ENCODE results near the gene KCNQ1.

Gene KCNQ1

DNA sequence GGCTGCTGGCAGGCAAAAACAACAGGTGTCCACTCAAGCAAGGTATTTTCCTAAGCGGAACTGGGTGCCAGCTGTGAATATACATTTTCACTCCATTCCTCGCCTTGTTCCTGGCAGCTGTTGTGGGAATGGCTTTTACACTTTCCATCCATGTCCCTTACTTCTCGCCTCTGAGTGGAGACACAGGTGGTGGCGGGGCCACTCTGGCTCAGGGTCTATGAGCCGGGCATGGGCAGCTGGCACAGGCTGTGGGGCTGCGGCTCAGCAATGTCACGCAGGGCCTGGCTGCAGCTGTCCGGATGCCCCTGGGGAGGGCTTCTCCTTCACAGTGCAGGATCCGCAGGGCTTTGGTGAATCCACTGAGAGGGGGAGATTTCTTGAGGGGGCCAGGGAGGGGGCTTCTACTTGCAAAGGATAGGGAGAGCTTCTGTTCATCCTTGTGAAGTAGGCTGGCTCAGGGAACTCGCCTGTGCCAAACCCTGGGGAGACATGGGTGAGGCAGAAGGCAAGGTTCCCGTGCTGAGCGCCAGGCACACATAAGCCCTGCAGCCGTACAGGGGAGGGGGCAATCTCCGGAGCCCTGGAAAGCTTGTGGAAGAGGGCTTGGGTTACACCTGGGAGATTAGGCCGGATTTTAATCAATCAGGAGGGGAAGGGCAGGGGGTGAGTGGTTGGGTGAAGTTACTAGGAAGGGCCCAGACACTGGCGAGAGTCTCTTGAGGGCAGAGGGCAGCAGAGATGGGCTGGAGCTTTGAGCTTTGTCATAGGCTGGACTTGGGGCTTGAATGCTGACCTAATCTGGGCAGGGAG, 209.3 kb downstream of the KCNQ1 start:
- no peak overlapping the region for H3K27ac Mint-ChIP-seq
- H3K9me3 Mint-ChIP-seq: peaks cover 19% of the 10 kb centered on the region
- H3K36me3 Mint-ChIP-seq: peaks cover 92% of the 10 kb centered on the region

DNA sequence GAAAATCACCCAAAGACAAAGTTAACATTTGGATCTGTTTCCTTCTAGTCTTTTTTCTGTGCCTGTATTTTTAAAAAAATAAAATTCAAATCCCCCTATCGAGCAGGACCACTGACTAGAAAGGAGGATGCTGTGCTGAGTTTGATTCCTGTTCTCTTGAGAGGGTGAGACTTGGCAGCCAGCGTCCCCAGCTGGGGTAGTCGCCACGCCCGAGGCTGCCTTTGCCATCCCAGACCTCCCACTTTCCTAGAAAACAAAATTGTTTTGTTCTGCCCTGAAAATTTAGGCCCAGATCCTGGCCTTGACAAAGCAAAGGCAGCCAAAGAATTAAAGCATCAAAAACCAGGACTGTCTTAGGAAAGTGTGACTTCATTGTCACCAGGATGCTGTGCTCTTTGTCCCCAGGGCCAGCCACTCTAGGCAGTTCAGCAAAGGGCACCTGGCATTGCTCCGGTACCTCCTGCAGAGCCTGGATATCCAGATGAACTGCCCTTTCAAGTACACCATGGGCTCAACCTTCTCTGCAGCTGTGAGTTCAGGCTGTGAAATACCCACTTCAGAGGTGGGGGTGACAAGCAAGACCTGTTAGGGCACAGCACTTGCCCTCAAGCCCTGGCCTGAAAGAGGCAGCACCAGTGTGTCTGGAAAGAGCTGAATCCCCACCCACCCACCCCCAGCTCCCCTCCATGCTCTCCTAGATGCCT, 210.4 kb downstream of the KCNQ1 start:
- H3K4me1 Mint-ChIP-seq: peaks cover 8% of the 10 kb centered on the region
- no peak overlapping the region for H3K4me3 Mint-ChIP-seq
- no peak overlapping the region for H3K27ac Mint-ChIP-seq
- ATAC-seq: no peak
- peaks cover 12% of the 10 kb centered on the region for H3K9me3 Mint-ChIP-seq
- H3K36me3 Mint-ChIP-seq: peaks cover 89% of the 10 kb centered on the region
- H3K27me3 Mint-ChIP-seq: no peaks in the 10 kb centered on the region

More for the DNA sequence above, 209.3 kb downstream of the KCNQ1 start:
- Mint-ChIP-seq H3K4me1 (peaks cover 8% of the 10 kb centered on the region), H3K27me3 (no peaks in the 10 kb centered on the region), H3K4me3 (no peak overlapping the region)
- no peak for ATAC-seq

DNA sequence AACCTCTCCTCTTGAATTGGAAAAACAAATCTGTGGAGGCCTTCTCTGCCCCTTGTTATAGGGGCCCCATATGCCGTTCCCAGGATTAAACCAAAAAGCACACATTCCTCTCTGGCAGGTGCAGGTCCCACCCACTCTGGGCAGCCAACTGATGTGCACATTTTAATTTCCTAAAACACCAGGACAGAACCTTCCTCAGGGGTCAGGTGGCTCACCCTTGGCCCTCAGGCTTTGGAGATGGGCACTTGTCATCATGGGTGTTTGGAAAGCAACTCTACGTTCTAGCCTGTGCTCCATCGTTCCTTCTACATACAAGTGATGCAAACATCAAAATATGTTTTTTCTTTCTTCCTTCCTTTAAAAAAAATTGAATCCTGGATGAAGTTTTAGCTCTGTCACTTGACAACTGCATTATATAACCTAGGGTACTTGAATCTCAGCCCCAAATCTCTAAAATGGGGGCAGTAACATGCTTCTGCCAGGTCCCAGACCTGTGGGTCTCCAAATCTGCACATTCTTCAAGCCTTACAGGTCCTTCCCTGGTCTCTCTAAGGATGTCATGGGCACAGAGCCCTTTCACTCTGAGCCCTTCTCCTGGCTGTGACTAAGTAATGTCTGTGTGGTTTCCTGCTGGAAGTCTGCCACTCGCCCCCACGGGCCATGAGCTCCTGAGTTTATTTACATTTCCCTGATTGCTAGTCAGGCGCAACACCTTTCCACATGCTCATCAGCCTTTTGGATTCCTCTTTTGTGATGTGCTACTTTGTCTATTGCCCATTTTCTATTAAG, 211.2 kb downstream of the KCNQ1 start:
- ATAC-seq: no peak
- peaks cover 6% of the 10 kb centered on the region for H3K9me3 Mint-ChIP-seq
- H3K4me1 Mint-ChIP-seq: peaks cover 8% of the 10 kb centered on the region
- H3K27ac Mint-ChIP-seq: peak overlapping the region; percentile 15
- peaks cover 89% of the 10 kb centered on the region for H3K36me3 Mint-ChIP-seq
- H3K4me3 Mint-ChIP-seq: no peak overlapping the region
- no peaks in the 10 kb centered on the region for H3K27me3 Mint-ChIP-seq

DNA sequence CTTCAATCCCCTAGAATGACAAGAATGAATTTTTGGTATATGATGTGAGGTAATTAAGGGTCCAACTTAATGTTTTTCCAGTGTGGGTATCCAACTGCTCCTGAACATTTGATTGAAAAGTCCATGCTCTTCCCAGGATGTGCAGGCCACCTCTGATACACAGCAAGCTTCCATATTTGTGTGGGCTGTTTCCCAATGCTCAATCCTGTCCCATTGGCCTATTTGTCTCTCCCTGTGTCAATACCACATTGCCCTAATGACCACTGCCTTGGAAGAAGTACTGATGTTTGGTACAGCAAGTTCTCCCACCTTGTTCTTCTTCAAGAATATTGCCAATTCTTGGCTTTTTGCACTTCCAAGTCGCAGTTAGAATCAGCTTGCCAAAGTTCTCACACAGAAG, 212.1 kb downstream of the KCNQ1 start:
- peaks cover 89% of the 10 kb centered on the region for H3K36me3 Mint-ChIP-seq
- no peak for ATAC-seq
- H3K9me3 Mint-ChIP-seq: peaks cover 5% of the 10 kb centered on the region
- no peak overlapping the region for H3K4me3 Mint-ChIP-seq
- H3K27ac Mint-ChIP-seq: no peak overlapping the region
- peaks cover 8% of the 10 kb centered on the region for H3K4me1 Mint-ChIP-seq
- H3K27me3 Mint-ChIP-seq: no peaks in the 10 kb centered on the region

DNA sequence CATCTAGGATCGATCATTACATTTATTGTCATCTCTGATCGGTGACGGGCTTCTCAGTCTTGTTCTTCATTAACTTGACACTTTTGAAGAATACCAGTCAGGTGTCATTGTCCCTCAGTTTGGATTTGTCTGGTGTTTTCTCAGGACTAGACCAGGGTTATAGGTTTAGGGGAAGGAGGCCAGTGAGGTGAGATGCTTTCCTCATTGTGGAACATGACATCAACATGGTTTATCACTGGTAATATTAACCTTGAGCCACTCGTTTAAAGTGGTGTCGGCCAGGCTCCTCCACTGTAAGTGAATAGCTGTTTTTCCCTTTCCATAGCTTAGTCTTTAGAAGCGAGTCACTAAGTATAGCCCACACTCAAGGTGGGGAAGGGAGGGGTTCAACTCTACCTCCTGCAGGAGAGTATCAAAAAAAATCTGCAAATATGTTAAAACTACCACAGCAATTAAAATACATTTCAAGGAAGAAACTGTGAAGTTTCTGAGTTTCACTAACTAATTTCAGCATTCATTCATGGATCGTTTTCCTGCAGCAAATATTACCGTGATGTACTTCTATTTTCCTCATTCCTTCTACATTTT, 213.0 kb downstream of the KCNQ1 start:
- Mint-ChIP-seq H3K9me3 (peaks cover 5% of the 10 kb centered on the region), H3K4me1 (peaks cover 8% of the 10 kb centered on the region), H3K36me3 (peaks cover 91% of the 10 kb centered on the region), H3K27ac (no peak overlapping the region), H3K27me3 (no peaks in the 10 kb centered on the region), H3K4me3 (no peak overlapping the region)
- no peak for ATAC-seq

DNA sequence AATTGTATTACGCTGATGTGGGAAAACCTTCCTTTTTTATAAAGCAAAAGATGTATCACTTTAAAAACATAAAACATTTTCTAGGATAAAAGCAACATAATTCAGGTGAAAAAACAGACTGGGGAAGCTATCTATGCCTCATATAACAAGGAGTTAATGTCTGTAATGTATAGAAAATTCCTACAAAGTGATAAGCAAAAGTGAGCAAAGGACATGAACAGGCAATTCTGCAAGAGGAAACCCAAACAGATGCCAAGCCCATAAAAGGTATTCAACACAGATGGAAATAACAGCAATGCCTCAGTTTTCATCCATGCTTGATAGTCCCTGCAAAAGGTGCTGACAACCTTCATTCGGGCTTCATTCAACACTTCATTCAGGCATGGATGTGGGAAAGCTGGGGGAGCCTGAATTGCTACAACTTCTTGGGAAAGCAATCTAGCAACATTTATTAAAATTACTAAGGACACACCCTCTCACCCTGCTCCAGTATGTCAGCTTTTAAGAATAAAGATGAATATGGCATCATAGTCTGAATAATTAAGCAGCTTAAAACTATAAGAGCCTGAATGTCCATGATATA, 215.6 kb downstream of the KCNQ1 start:
- H3K9me3 Mint-ChIP-seq: peaks cover 5% of the 10 kb centered on the region

DNA sequence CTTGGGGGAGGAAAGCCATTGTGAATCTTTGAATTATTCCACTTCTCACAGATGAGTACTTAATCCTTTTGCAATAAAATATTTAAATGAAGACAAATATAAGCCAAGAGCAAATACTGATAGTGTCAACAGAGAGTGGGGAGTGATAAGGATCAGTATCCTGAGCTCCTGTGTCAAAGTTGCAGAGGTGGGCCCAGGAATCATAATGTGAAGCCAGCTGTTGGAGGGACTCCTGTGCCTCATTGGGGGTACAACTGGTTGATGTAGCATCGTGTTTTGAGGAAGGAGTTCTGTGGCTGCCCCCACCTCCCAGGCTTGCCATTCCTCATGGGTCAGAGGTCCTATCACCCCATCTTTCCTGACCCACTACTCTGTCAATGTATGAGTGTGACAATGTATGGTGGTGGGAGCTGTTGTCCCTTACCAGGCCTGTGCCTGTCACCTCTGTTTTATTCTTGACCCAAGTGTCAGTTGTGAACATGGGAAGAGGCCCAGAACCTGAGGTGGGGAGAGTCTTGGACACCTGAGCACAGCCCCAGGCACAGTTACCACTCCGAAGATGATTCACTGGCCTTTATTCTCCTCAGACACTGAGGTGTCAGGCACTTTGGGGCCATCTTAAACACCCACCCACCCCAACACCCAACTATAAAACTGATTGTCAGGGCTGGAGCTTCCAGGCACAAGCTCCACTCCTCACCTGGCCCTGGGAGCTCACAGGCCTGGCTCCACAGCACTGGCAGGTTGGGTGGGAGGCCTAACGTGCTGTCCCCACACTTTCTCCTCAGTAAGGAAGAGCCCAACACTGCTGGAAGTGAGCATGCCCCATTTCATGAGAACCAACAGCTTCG, 216.6 kb downstream of the KCNQ1 start:
- Mint-ChIP-seq H3K4me3 (no peak overlapping the region), H3K4me1 (no peaks in the 10 kb centered on the region), H3K36me3 (peaks cover 86% of the 10 kb centered on the region), H3K9me3 (peaks cover 5% of the 10 kb centered on the region), H3K27me3 (no peaks in the 10 kb centered on the region), H3K27ac (no peak overlapping the region)
- ATAC-seq: no peak

More for the DNA sequence above, 215.6 kb downstream of the KCNQ1 start:
- Mint-ChIP-seq H3K27me3 (no peaks in the 10 kb centered on the region), H3K27ac (no peak overlapping the region), H3K4me1 (peaks cover 8% of the 10 kb centered on the region), H3K36me3 (peaks cover 92% of the 10 kb centered on the region), H3K4me3 (no peak overlapping the region)
- no peak for ATAC-seq

DNA sequence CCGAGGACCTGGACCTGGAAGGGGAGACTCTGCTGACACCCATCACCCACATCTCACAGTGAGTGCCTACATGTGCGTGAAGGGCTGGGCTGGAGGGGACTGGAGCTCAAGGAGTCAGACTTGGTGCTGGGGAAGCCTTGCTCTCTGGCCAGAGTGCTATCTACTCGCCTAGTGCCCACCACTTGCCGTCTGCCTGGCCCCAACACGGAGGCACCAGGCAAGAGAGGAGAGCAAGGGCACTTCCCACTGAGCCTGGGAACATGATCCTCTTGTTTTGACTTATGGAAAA, 217.2 kb downstream of the KCNQ1 start:
- Mint-ChIP-seq H3K9me3 (peaks cover 5% of the 10 kb centered on the region), H3K27me3 (no peaks in the 10 kb centered on the region), H3K4me1 (no peaks in the 10 kb centered on the region), H3K36me3 (peaks cover 80% of the 10 kb centered on the region), H3K27ac (no peak overlapping the region), H3K4me3 (no peak overlapping the region)
- no peak for ATAC-seq

DNA sequence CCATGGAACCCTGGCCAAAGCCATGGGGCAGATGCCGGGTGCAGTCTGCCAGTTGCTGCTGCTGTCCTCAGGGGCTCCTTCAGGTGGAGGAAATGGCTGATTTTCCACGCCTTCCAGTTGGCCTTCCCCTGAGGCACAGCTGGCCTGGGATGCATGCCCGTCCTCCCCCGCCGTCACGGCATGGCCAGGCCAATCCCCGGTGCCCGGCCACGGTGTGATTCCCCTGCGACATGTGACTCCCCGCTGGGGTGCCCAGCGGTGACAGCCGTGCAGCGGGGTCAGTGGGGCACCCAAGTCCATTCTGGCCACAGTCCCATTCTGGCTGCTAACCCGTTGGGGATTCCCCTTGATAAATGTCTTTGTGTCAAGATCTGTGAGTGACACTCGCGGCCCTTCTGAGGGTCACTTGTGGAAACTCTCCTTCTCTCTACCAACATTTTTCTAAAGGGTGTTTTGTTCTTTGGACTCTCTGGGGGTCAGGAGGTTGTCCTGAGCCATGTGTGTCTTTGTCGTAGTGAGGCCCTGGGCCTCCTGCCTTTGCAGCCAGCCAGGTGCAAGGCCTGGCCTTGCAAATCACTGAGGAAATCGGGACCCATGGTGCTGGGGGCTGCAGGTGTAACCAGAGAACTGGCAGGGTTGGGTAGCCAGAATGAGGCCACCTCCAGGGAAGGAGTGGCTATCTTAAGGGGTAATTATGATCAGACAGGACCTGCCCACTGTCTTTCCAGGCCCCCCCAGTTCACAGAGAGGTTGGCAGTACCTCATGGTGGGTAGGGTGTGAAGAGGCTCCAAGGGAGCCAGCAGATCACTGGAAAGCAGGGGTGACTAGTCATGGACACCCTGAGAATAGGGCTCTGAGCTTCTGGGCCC, 217.9 kb downstream of the KCNQ1 start:
- H3K36me3 Mint-ChIP-seq: peaks cover 73% of the 10 kb centered on the region
- no peak for ATAC-seq
- H3K27ac Mint-ChIP-seq: no peak overlapping the region
- H3K9me3 Mint-ChIP-seq: peaks cover 5% of the 10 kb centered on the region
- no peak overlapping the region for H3K4me3 Mint-ChIP-seq
- no peaks in the 10 kb centered on the region for H3K27me3 Mint-ChIP-seq
- H3K4me1 Mint-ChIP-seq: no peaks in the 10 kb centered on the region

DNA sequence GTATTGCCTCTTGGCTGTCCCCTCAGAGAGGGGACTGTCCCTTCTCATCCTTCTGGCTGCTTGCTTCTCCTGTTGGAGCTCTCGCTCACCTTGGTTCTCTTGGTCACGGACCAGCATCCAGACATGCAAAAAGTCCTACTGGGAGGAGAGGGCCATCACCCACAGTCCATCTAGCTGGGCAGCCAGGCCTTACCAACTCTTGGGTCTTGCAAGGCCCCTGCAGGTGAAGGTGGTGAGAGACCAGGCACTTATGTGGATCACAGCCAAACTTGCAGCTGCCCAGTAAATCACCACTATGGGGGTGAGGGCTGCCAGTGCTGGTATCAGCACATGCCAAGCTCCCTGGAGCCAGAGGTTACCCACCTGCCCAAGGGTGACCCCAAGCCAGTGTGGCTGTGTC, 218.7 kb downstream of the KCNQ1 start:
- H3K9me3 Mint-ChIP-seq: peaks cover 5% of the 10 kb centered on the region
- no peak overlapping the region for H3K4me3 Mint-ChIP-seq
- H3K4me1 Mint-ChIP-seq: no peaks in the 10 kb centered on the region
- H3K27me3 Mint-ChIP-seq: no peaks in the 10 kb centered on the region
- no peak for ATAC-seq
- H3K27ac Mint-ChIP-seq: no peak overlapping the region
- peaks cover 70% of the 10 kb centered on the region for H3K36me3 Mint-ChIP-seq

DNA sequence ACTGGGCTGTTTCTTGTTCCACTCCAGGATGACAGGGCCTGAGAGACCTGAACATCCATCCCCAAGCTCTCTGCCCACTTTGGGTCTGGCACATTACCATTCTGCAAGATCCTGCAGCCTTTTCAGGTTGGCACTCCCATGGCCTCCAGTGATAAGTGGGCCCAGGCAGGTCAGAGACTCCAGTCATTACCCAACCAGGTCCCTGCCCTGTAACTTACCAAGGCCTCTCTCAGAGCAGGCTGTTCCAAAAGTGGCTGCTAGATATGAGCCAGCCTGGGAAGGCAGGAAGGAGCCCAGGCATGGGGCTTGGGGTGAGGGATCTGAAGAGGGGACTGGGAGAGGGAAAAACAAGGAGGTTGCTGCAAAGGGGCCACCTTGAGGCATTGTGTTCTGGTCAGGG, 219.1 kb downstream of the KCNQ1 start:
- no peak overlapping the region for H3K4me3 Mint-ChIP-seq
- H3K4me1 Mint-ChIP-seq: no peaks in the 10 kb centered on the region
- H3K36me3 Mint-ChIP-seq: peaks cover 70% of the 10 kb centered on the region
- peaks cover 3% of the 10 kb centered on the region for H3K9me3 Mint-ChIP-seq
- no peaks in the 10 kb centered on the region for H3K27me3 Mint-ChIP-seq
- no peak overlapping the region for H3K27ac Mint-ChIP-seq
- no peak for ATAC-seq

GRCh38 chr11:2664376-2664775, 219.6 kb downstream of the KCNQ1 start:
- H3K27ac Mint-ChIP-seq: no peak overlapping the region
- H3K9me3 Mint-ChIP-seq: no peaks in the 10 kb centered on the region

DNA sequence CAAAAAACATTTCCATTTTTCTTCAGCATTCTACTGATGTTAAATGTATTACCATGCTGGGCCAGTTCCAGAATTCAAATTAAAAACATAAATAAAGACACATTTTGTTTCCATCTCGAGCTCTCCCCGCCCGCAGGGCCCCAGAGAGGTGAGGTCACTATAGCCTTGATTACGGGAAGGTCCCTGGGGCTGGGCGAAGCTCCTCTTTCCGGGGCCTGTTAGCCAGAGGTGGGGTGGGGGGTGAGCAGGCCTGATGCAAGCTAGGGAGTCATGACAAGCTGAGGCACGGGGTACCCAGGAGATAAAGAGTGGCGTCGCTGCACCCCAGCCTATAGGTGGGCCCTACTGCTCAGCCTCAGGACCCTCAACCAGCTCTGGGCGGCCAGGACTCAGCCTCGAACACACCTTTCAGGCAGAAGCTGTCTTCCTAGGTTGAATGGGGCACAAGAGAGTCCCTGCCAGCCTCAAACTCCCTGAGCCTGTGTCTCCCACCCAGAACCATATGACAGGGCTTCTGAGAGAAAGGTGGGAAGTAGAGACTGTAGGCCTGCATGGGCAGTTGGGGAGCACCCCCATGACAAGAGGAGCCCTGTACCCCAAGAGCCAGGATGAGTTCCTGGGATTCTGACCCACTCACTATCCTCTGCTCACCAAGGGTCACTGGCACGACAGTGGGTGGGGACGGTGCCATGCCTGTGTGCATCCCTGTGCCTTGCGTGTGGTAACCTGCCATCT, 220.2 kb downstream of the KCNQ1 start:
- Mint-ChIP-seq H3K27me3 (no peaks in the 10 kb centered on the region), H3K9me3 (no peaks in the 10 kb centered on the region), H3K4me3 (no peak overlapping the region), H3K36me3 (peaks cover 63% of the 10 kb centered on the region), H3K27ac (no peak overlapping the region), H3K4me1 (no peaks in the 10 kb centered on the region)
- ATAC-seq: no peak

More at GRCh38 chr11:2664376-2664775, 219.6 kb downstream of the KCNQ1 start:
- no peaks in the 10 kb centered on the region for H3K27me3 Mint-ChIP-seq
- no peak for ATAC-seq
- no peak overlapping the region for H3K4me3 Mint-ChIP-seq
- H3K4me1 Mint-ChIP-seq: no peaks in the 10 kb centered on the region
- H3K36me3 Mint-ChIP-seq: peaks cover 66% of the 10 kb centered on the region

All from stimulated activated memory B cell treated with anti-CD40 and anti-IgM and Interleukin-4, amounts not matched to agents 10 μg/mL and 1 μg/mL and 100 μg/mL, for 72 hours (primary cell).